K562 (cell line): ENCODE measurements around the gene DPH1. TPM values are rescaled to one million over a fixed set of nuclear protein-coding genes. Genes with fewer than 3 reads are reported as not detected.

Experiments
- ATAC-seq: fragments of 200-7000 bp; cut with Tn5 transposase; 3 replicates; pipeline ENCODE4 v1.9.1; 2020; ENCODE audit warnings: moderate library complexity
- BruUV-seq: library from RNA; stranded (reverse); fragments of 400-500 nt; replicated peaks from 2 replicates; lab custom pipeline; 2021; lab: Mats Ljungman, UMichigan
- CTCF ChIA-PET: fragments of 300-600 bp; formaldehyde crosslinking; extraction: SDS; loops from one replicate; lab custom pipeline; 2021; ENCODE audit warnings: low intra/inter-chr PET ratio; lab: Yijun Ruan, JAX
- POLR2A ChIA-PET: fragments of 300-600, 350-650 bp; sonication (Branson Sonifier 250); formaldehyde crosslinking; extraction: SDS; loops from one replicate; lab custom pipeline; 2021; ENCODE audit warnings: antibody characterized with exemption, inconsistent platforms; lab: Yijun Ruan, JAX
- DNase-seq, 4 experiments: peaks; one replicate each; pipeline versions ENCODE4 v3.0.0 to v3.0.0-alpha.2; 2011 to 2018; ENCODE audit warnings: low spot score in 3 of 4, mixed read lengths in 3 of 4; ENCODE audit errors: extremely low read depth in 1 of 4
- FAIRE-seq: peaks from 2 replicates; lab custom pipeline; 2011; peaks lifted over from hg19 to GRCh38; lab: Jason Lieb, UNC
- H2AFZ ChIP-seq: 2 replicates; pipeline ENCODE4 v1.6.0; 2011; ENCODE audit warnings: low read depth, low read length, control low read depth, inconsistent platforms
- H3K27ac ChIP-seq: fragments of 200-600 bp; 3 replicates; pipeline ENCODE4 v1.8.0; 2011; ENCODE audit warnings: low read depth, mild to moderate bottlenecking, control low read depth, inconsistent platforms, low read length, moderate library complexity, mixed read lengths; ENCODE audit errors: extremely low read depth
- H3K27me3 ChIP-seq, 2 experiments: fragments of 300-600 bp in 1 of 2; 2 replicates in 1 of 2; 3 replicates in 1 of 2; pipeline versions ENCODE4 v1.6.0 to v1.8.0; 2011; ENCODE audit warnings: inconsistent platforms in 2 of 2, low read length in 2 of 2, mild to moderate bottlenecking in 1 of 2, mixed read lengths in 1 of 2, moderate library complexity in 1 of 2; ENCODE audit not compliant: control insufficient read depth in 2 of 2, insufficient read depth in 2 of 2
- H3K36me3 ChIP-seq: fragments of 300-600 bp; 3 replicates; pipeline ENCODE4 v1.8.0; 2011; ENCODE audit warnings: mild to moderate bottlenecking, low read length, inconsistent platforms; ENCODE audit not compliant: control insufficient read depth, insufficient read depth
- H3K4me1 ChIP-seq, 2 experiments: fragments of 200-600 bp in 1 of 2; replicated peaks in 1 of 2; 2 replicates in 1 of 2; 3 replicates in 1 of 2; pipeline versions ENCODE4 v1.5.1 to v1.8.0; 2011; ENCODE audit warnings: inconsistent platforms in 2 of 2, low read length in 2 of 2, mild to moderate bottlenecking in 1 of 2, mixed read lengths in 1 of 2, moderate library complexity in 1 of 2; ENCODE audit not compliant: control insufficient read depth in 2 of 2, insufficient read depth in 2 of 2
- H3K4me2 ChIP-seq: 2 replicates; pipeline ENCODE4 v1.6.1; 2011; ENCODE audit warnings: low read length, control low read depth, inconsistent platforms, mixed read lengths; ENCODE audit not compliant: insufficient read depth
- H3K4me3 ChIP-seq: fragments of 200-600 bp; sonication (generic), shearing (Covaris generic); 2 replicates; pipeline ENCODE4 v1.5.1; 2016; ENCODE audit warnings: control low read depth, inconsistent platforms
- H3K79me2 ChIP-seq: fragments of 200-600 bp; 3 replicates; pipeline ENCODE4 v1.8.0; 2011; ENCODE audit warnings: low read length, inconsistent platforms; ENCODE audit not compliant: control insufficient read depth, insufficient read depth
- H3K9ac ChIP-seq, 2 experiments: 2 replicates each; pipeline versions ENCODE4 v1.6.0 to v1.6.1; 2011; ENCODE audit warnings: low read depth in 2 of 2, low read length in 2 of 2, control low read depth in 1 of 2, inconsistent platforms in 1 of 2, mild to moderate bottlenecking in 1 of 2, mixed read lengths in 1 of 2; ENCODE audit not compliant: insufficient read depth in 1 of 2
- H3K9me1 ChIP-seq: one replicate; pipeline ENCODE4 v1.6.0; 2011; ENCODE audit warnings: inconsistent platforms, mild to moderate bottlenecking, low read length, moderate library complexity; ENCODE audit not compliant: control insufficient read depth, insufficient read depth
- H3K9me3 ChIP-seq: replicated peaks from 2 replicates; pipeline ENCODE4 v1.5.1; 2011; ENCODE audit warnings: low read depth, low read length, inconsistent platforms; ENCODE audit not compliant: control insufficient read depth, insufficient read depth
- H4K20me1 ChIP-seq: replicated peaks from 2 replicates; pipeline ENCODE4 v1.6.1; 2011; ENCODE audit warnings: low read length, inconsistent platforms, mixed read lengths; ENCODE audit not compliant: control insufficient read depth, insufficient read depth
- E2F3 ChIP-seq: fragments of 250-450 bp; sonication (Bioruptor Pico); IDR thresholded peaks from 2 replicates; pipeline ENCODE4 v1.4.0; 2020; ENCODE audit warnings: mild to moderate bottlenecking
- ESRRB ChIP-seq: fragments of 250-450 bp; sonication (Bioruptor Pico); IDR thresholded peaks from 2 replicates; pipeline ENCODE4 v1.5.0; 2020; ENCODE audit warnings: mild to moderate bottlenecking, moderate library complexity, borderline replicate concordance
- HIVEP1 ChIP-seq: fragments of 250-450 bp; sonication (Bioruptor Pico); IDR thresholded peaks from 2 replicates; pipeline ENCODE4 v1.4.0; 2020; ENCODE audit warnings: mild to moderate bottlenecking
- HSF4 ChIP-seq: fragments of 250-450 bp; sonication (Bioruptor Pico); IDR thresholded peaks from 2 replicates; pipeline ENCODE4 v2.1.2; 2022; ENCODE audit warnings: mild to moderate bottlenecking, moderate library complexity, borderline replicate concordance
- L3MBTL2 ChIP-seq: fragments of 450-650 bp; IDR thresholded peaks from 2 replicates; pipeline ENCODE4 v1.6.1; 2016; ENCODE audit warnings: mild to moderate bottlenecking, moderate library complexity
- NR2F6 ChIP-seq: fragments of 450-650 bp; formaldehyde crosslinking; IDR thresholded peaks from 2 replicates; pipeline ENCODE4 v1.4.0; 2020; ENCODE audit warnings: mild to moderate bottlenecking
- PHF8 ChIP-seq: fragments of 200-600 bp; sonication (generic); IDR thresholded peaks from 2 replicates; pipeline ENCODE4 v1.6.1; 2012; ENCODE audit warnings: mixed run types, mild to moderate bottlenecking, inconsistent platforms, low read length, moderate library complexity, borderline replicate concordance
- PTRF ChIP-seq: fragments of 450-650 bp; IDR thresholded peaks from 2 replicates; pipeline ENCODE4 v1.6.1; 2016; ENCODE audit warnings: mild to moderate bottlenecking, missing genetic modification characterization, missing compliant biosample characterization
- RUNX1 ChIP-seq: sonication (generic); IDR thresholded peaks from 2 replicates; pipeline ENCODE4 v1.6.1; 2016; ENCODE audit warnings: antibody characterized with exemption, low read depth
- SIRT6 ChIP-seq: IDR thresholded peaks from one replicate; pipeline ENCODE4 v1.6.1; 2012; ENCODE audit warnings: low read depth, mild to moderate bottlenecking, control low read depth, inconsistent platforms, low read length, moderate library complexity
- TAF1 ChIP-seq: IDR thresholded peaks from 2 replicates; pipeline ENCODE4 v1.6.1; 2011; ENCODE audit warnings: mild to moderate bottlenecking, low read length, moderate library complexity; ENCODE audit not compliant: insufficient read depth, control insufficient read depth, severe bottlenecking; ENCODE audit errors: extremely low read depth
- ZNF668 ChIP-seq: fragments of 250-450 bp; sonication (Bioruptor Pico); IDR thresholded peaks from 2 replicates; pipeline ENCODE4 v1.8.0; 2022; ENCODE audit warnings: mild to moderate bottlenecking, inconsistent platforms
- ZNF696 ChIP-seq: fragments of 250-450 bp; sonication (Bioruptor Pico); conservative IDR thresholded peaks from 2 replicates; pipeline ENCODE4 v1.4.0; 2020; ENCODE audit warnings: mild to moderate bottlenecking, moderate library complexity
- WGBS: fragments of 100-300 bp; shearing (Covaris generic); methylation state at CpG from one replicate; pipeline ENCODE4 v1.1.6; 2016; ENCODE audit warnings: low coverage, mixed read lengths; ENCODE audit not compliant: insufficient coverage; ENCODE audit errors: missing lambda C conversion rate; 5-methylcytosine and 5-hydroxymethylcytosine counted together
- in situ Hi-C: fragments of 300-500 bp; cut with MboI; formaldehyde crosslinking; loops from 4 replicates; pipeline ENCODE4 v1.15.0; 2018; ENCODE audit warnings: inconsistent platforms, mixed read lengths
- intact Hi-C: fragments of 100-400 bp; cut with micrococcal nuclease; formaldehyde crosslinking; loops from 2 replicates; pipeline ENCODE4 v1.14.2; 2022
- polyA plus RNA-seq, 8 experiments: library from polyadenylated mRNA; depleted of rRNA in 4 of 8; stranded (reverse) in 5 of 8; unstranded in 3 of 8; fragments of >200 nt; fragmentation: Nextera tagmentation in 2 of 8; fragmentation: Illumina TruSeq in 1 of 8; extraction: Ambion mirVana in 2 of 8; extraction: Trizol in 1 of 8; gene quantifications; 2 replicates each; pipeline versions ENCODE4 v1.2.1 to v1.2.3, GENCODE V29; 2011 to 2014; ENCODE audit warnings: inconsistent platforms in 1 of 8, missing spikeins in 1 of 8
- total RNA-seq, 7 experiments: library from RNA; depleted of rRNA in 6 of 7; stranded (reverse); fragments of >200 nt in 6 of 7; fragmentation: Illumina TruSeq in 2 of 7; extraction: Trizol in 2 of 7; gene quantifications; 2 replicates each; pipeline versions ENCODE4 v1.2.1 to v1.2.3, GENCODE V29; 2011 to 2021; ENCODE audit warnings: low replicate concordance in 1 of 7
- TF ChIP-seq, protein P1 (sequence below): sonication (generic); formaldehyde crosslinking; IDR thresholded peaks from 2 replicates; pipeline ENCODE4 v1.8.0; 2022; ENCODE audit warnings: missing genetic modification reagents, mild to moderate bottlenecking, borderline replicate concordance
- TF ChIP-seq, protein P2 (sequence below): fragments of 250-450 bp; sonication (Bioruptor Pico); IDR thresholded peaks from 2 replicates; pipeline ENCODE4 v1.8.0; 2022; ENCODE audit warnings: inconsistent platforms, mild to moderate bottlenecking, moderate library complexity, borderline replicate concordance
- TF ChIP-seq, protein P3 (sequence below): sonication (generic); formaldehyde crosslinking; IDR thresholded peaks from 2 replicates; pipeline ENCODE4 v1.9.0; 2022; ENCODE audit warnings: mild to moderate bottlenecking, missing genetic modification reagents

DPH1 gene
- total and polyA plus RNA-seq, 9 of the 15 experiments (the other 6 are each of a cell fraction or from before 2014, with no cell fraction given), result 0.42 to 40.6 (median 20.2) TPM

DNA sequence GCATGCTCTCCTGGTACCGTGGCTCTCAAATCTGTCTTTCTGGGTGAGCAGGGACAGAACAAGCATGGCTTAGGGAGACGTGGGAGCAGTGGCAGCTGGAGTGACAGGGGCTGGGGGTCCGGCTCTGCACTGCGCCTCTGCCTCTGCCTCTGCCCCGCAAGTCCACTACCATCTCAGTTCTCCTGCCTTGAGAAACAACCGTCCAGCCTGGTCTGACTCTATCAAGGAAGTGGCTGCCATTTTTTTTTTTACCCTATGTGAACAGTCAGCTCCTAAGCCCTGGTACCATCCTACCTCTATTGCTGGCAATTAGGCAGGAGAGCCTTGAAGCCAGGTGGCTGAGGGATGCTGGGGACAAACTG is 41.1 kb downstream of the DPH1 start:
- no TSS peak for BruUV-seq
- no peak overlapping the region; a peak in 1 of 4 replicates for H3K9ac ChIP-seq
- in situ Hi-C loops (no loop called here), intact Hi-C loops (no loop called here)
- H3K4me2 ChIP-seq, result no peak overlapping the region
- WGBS, result 90% methylated on average over 3 of the region's 6 CpGs
- H3K4me3 ChIP-seq, result no peak overlapping the region
- H3K79me2 ChIP-seq, result no peaks in the 10 kb centered on the region
- POLR2A ChIA-PET, result interaction anchor here (0.6 kb wide), 1 partner anchor 10 kb away, joined by 3 read pairs; no protein-coding TSS in a partner anchor
- no peaks in the 10 kb centered on the region for H3K27me3 ChIP-seq
- H3K36me3 ChIP-seq, result peaks cover 8% of the 10 kb centered on the region; the same call in 1 of the 3 replicates
- FAIRE-seq, result no peak
- H3K4me1 ChIP-seq, result peaks cover 0 to 4% of the 10 kb centered on the region in 2 experiments; a peak in 1 of 5 replicates
- H3K9me3 ChIP-seq, result no peaks in the 10 kb centered on the region
- H3K27ac ChIP-seq, result no peak overlapping the region
- no peak for DNase-seq
- no peaks in the 10 kb centered on the region for H3K9me1 ChIP-seq
- H2AFZ ChIP-seq, result no peak overlapping the region
- CTCF ChIA-PET, result no interaction called here
- H4K20me1 ChIP-seq, result no peaks in the 10 kb centered on the region
- no peak for ATAC-seq
- TF ChIP-seq, protein P1, sequence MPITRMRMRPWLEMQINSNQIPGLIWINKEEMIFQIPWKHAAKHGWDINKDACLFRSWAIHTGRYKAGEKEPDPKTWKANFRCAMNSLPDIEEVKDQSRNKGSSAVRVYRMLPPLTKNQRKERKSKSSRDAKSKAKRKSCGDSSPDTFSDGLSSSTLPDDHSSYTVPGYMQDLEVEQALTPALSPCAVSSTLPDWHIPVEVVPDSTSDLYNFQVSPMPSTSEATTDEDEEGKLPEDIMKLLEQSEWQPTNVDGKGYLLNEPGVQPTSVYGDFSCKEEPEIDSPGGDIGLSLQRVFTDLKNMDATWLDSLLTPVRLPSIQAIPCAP (CRISPR knock-in tag), result no peak
- TF ChIP-seq ZNF696 (CRISPR knock-in tag) (no peak), PTRF (tag) (no peak), NR2F6 (CRISPR knock-in tag) (no peak), RUNX1 (no peak), SIRT6 (no peak), L3MBTL2 (no peak), ESRRB (CRISPR knock-in tag) (no peak), HSF4 (CRISPR knock-in tag) (no peak), TAF1 (no peak), HIVEP1 (CRISPR knock-in tag) (no peak), ZNF668 (CRISPR knock-in tag) (no peak), PHF8 (no peak), E2F3 (CRISPR knock-in tag) (no peak)
- TF ChIP-seq, protein P2, sequence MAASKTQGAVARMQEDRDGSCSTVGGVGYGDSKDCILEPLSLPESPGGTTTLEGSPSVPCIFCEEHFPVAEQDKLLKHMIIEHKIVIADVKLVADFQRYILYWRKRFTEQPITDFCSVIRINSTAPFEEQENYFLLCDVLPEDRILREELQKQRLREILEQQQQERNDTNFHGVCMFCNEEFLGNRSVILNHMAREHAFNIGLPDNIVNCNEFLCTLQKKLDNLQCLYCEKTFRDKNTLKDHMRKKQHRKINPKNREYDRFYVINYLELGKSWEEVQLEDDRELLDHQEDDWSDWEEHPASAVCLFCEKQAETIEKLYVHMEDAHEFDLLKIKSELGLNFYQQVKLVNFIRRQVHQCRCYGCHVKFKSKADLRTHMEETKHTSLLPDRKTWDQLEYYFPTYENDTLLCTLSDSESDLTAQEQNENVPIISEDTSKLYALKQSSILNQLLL, result no peak
- TF ChIP-seq, protein P3, sequence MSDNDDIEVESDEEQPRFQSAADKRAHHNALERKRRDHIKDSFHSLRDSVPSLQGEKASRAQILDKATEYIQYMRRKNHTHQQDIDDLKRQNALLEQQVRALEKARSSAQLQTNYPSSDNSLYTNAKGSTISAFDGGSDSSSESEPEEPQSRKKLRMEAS (CRISPR knock-in tag), result no peak
